OCI-LY1 (cell line): ENCODE measurements around the gene RUFY3.
"Not testable (repeated sequence)": the region's sequence is repeated elsewhere in the genome, so short reads cannot be mapped to it uniquely, and the experiment has no call there.

Experiments used
- CTCF ChIP-seq: fragments of 200-600 bp; sonication (generic), shearing (Covaris generic); IDR thresholded peaks from 2 replicates; pipeline ENCODE4 v1.5.1; 2017; ENCODE audit warnings: mild to moderate bottlenecking, antibody characterized with exemption, low read length, moderate library complexity, mixed read lengths
- EZH2 ChIP-seq: fragments of 200-600 bp; sonication (generic), shearing (Covaris generic); IDR thresholded peaks from 2 replicates; pipeline ENCODE4 v1.8.0; 2017; ENCODE audit warnings: borderline replicate concordance, mixed run types, mild to moderate bottlenecking, antibody characterized with exemption, low read length, moderate library complexity, mixed read lengths

GRCh38 chr4:70769396-70769795 lies 47.6 kb downstream of the RUFY3 start:
- TF ChIP-seq CTCF, EZH2: not testable (repeated sequence)
